HepG2 (cell line): ENCODE measurements around the gene FBXO2. TPM values are rescaled to one million over a fixed set of nuclear protein-coding genes. Genes with fewer than 3 reads are reported as not detected.
A peak's percentile ranks its signal among the peaks of the same experiment; 100 is the strongest.

ENCODE experiments used
- ARNT ChIP-seq: fragments of 450-650 bp; IDR thresholded peaks from 2 replicates; pipeline ENCODE4 v1.6.1; 2017
- IKZF4 ChIP-seq: sonication (generic); formaldehyde crosslinking; IDR thresholded peaks from 2 replicates; pipeline ENCODE4 v1.5.1; 2020; ENCODE audit warnings: borderline replicate concordance, mild to moderate bottlenecking, low read depth, missing genetic modification reagents; ENCODE audit errors: not compliant biosample characterization
- IKZF5 ChIP-seq: IDR thresholded peaks from 2 replicates; pipeline ENCODE4 v1.6.1; 2018; ENCODE audit warnings: missing genetic modification reagents, mild to moderate bottlenecking, missing compliant biosample characterization
- KLF15 ChIP-seq: sonication (generic); formaldehyde crosslinking; IDR thresholded peaks from 2 replicates; pipeline ENCODE4 v1.8.1; 2023; ENCODE audit warnings: borderline replicate concordance, mild to moderate bottlenecking, inconsistent platforms, missing genetic modification reagents, mixed read lengths
- MYC ChIP-seq: sonication (generic); formaldehyde crosslinking; IDR thresholded peaks from 2 replicates; pipeline ENCODE4 v1.9.0; 2021; ENCODE audit warnings: missing genetic modification reagents, borderline replicate concordance
- RFX3 ChIP-seq: IDR thresholded peaks from 2 replicates; pipeline ENCODE4 v1.6.1; 2016; ENCODE audit warnings: missing biosample characterization, missing genetic modification reagents
- SRSF1 ChIP-seq: fragments of 200-400 bp; formaldehyde crosslinking; optimal IDR thresholded peaks from 2 replicates; pipeline ENCODE3; 2017; ENCODE audit warnings: mild to moderate bottlenecking, low read depth, low read length, moderate library complexity
- THAP7 ChIP-seq: sonication (generic); formaldehyde crosslinking; IDR thresholded peaks from 2 replicates; pipeline ENCODE4 v1.8.1; 2023; ENCODE audit warnings: mild to moderate bottlenecking, missing genetic modification reagents
- TMF1 ChIP-seq: sonication (generic); formaldehyde crosslinking; IDR thresholded peaks from 2 replicates; pipeline ENCODE4 v1.8.1; 2022; ENCODE audit warnings: low read depth, missing genetic modification reagents
- U2AF2 ChIP-seq: fragments of 200-400 bp; formaldehyde crosslinking; IDR thresholded peaks from 2 replicates; pipeline ENCODE4 v1.6.1; 2017; ENCODE audit warnings: low read depth, mild to moderate bottlenecking, low read length
- YY1 ChIP-seq: IDR thresholded peaks from 2 replicates; pipeline ENCODE4 v1.6.1; 2011; ENCODE audit warnings: low read length, low read depth, moderate library complexity, mild to moderate bottlenecking; ENCODE audit not compliant: insufficient read depth, insufficient replicate concordance
- ZNF138 ChIP-seq: sonication (generic); formaldehyde crosslinking; IDR thresholded peaks from 2 replicates; pipeline ENCODE4 v1.5.0; 2020; ENCODE audit warnings: mild to moderate bottlenecking, low read depth, missing genetic modification reagents
- ZNF292 ChIP-seq: sonication (generic); formaldehyde crosslinking; IDR thresholded peaks from 2 replicates; pipeline ENCODE4 v1.8.1; 2022; ENCODE audit warnings: mild to moderate bottlenecking, low read depth, missing genetic modification reagents, borderline replicate concordance
- ZNF512 ChIP-seq: sonication (generic); formaldehyde crosslinking; IDR thresholded peaks from 2 replicates; pipeline ENCODE4 v1.4.0; 2020; ENCODE audit warnings: mild to moderate bottlenecking, missing genetic modification reagents
- ZNF768 ChIP-seq: sonication (generic); formaldehyde crosslinking; IDR thresholded peaks from 2 replicates; pipeline ENCODE4 v1.4.0; 2020; ENCODE audit warnings: missing genetic modification reagents
- ZNF770 ChIP-seq: sonication (generic); formaldehyde crosslinking; IDR thresholded peaks from 2 replicates; pipeline ENCODE4 v1.5.0; 2020; ENCODE audit warnings: mild to moderate bottlenecking, missing genetic modification reagents
- polyA plus RNA-seq, 8 experiments: library from polyadenylated mRNA; depleted of rRNA in 3 of 8; stranded (reverse) in 7 of 8; unstranded in 1 of 8; fragments of >200 nt; fragmentation: Illumina TruSeq in 4 of 8; extraction: Trizol in 4 of 8; gene quantifications; 2 replicates each; pipeline versions ENCODE4 v1.2.1 to v1.2.3, GENCODE V29; 2011 to 2016; ENCODE audit warnings: low read depth in 4 of 8, missing spikeins in 1 of 8, mixed read lengths in 1 of 8; ENCODE audit not compliant: insufficient read depth in 1 of 8
- total RNA-seq, 5 experiments: library from RNA; depleted of rRNA; stranded (reverse); fragments of >200 nt; fragmentation: Illumina TruSeq; extraction: Trizol; gene quantifications; 2 replicates each; pipeline ENCODE4 v1.2.3, GENCODE V29; 2016; ENCODE audit warnings: low read depth in 1 of 5
- TF ChIP-seq, protein P1 (sequence below): sonication (generic); formaldehyde crosslinking; IDR thresholded peaks from 2 replicates; pipeline ENCODE4 v1.8.0; 2022; ENCODE audit warnings: mild to moderate bottlenecking, missing genetic modification reagents, borderline replicate concordance
- TF ChIP-seq, protein P2 (sequence below): IDR thresholded peaks from 2 replicates; pipeline ENCODE4 v1.6.1; 2016; ENCODE audit warnings: control low read depth

Gene FBXO2
- total and polyA plus RNA-seq, 2 of the 13 experiments (the other 11 are each of a cell fraction or from before 2014, with no cell fraction given): 79.3 to 112 TPM

DNA sequence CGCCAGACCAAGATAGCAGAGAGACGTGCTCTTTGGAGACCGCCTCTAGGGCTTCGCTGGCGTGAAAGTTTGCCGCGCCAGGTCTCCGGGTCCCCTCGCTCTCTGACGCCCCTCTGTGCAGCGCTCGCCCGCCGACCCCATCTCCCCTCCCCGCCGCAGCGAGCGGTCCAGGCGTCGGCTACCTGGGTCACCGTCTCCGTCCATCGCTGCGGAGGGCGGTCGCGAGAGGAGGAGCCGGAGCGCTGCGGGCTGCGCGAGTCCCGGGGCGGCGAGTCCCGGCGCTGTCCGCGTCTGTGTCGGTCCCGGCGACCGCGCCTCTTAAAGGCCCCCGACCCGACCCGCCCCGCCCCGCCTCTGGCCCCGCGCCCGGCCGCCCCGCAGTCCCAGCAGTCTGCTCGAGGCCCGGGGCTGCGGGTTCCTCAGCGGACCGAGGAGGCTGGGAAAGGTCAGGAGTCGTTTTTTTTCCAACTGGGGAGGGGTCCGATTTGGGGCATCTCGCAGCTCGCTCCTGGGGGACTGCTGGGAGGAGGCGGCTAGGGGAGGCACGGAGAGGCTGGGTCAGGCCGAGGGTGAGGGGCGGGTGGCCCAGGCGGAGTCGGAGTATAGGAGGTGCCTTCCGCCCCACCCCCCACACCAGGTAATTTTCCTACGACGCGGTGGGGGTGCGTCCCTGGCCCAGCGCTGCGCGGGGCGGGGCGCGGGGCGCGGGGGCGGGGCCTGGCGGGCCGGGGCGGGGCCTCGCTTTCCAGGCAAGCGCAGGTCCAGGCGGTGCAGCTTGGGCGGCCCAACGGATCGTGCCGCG is at the start of gene FBXO2, which contains the start of gene FBXO44 (continued):
- TF ChIP-seq TMF1 (CRISPR knock-in tag) (no peak), THAP7 (CRISPR knock-in tag) (no peak), YY1 (no peak), SRSF1 (peak; percentile 74), IKZF5 (no peak), ARNT (no peak), ZNF768 (CRISPR knock-in tag) (no peak), RFX3 (CRISPR knock-in tag) (no peak), ZNF138 (no peak), ZNF770 (CRISPR knock-in tag) (no peak), U2AF2 (no peak), KLF15 (no peak), MYC (CRISPR knock-in tag) (no peak), IKZF4 (CRISPR knock-in tag) (no peak), ZNF512 (no peak), ZNF292 (CRISPR knock-in tag) (no peak)
- TF ChIP-seq, protein P1, sequence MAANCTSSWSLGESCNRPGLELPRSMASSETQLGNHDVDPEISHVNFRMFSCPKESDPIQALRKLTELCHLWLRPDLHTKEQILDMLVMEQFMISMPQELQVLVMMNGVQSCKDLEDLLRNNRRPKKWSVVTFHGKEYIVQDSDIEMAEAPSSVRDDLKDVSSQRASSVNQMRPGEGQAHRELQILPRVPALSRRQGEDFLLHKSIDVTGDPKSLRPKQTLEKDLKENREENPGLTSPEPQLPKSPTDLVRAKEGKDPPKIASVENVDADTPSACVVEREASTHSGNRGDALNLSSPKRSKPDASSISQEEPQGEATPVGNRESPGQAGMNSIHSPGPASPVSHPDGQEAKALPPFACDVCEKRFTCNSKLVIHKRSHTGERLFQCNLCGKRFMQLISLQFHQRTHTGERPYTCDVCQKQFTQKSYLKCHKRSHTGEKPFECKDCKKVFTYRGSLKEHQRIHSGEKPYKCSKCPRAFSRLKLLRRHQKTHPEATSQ (CRISPR knock-in tag): no peak
- TF ChIP-seq, protein P2, sequence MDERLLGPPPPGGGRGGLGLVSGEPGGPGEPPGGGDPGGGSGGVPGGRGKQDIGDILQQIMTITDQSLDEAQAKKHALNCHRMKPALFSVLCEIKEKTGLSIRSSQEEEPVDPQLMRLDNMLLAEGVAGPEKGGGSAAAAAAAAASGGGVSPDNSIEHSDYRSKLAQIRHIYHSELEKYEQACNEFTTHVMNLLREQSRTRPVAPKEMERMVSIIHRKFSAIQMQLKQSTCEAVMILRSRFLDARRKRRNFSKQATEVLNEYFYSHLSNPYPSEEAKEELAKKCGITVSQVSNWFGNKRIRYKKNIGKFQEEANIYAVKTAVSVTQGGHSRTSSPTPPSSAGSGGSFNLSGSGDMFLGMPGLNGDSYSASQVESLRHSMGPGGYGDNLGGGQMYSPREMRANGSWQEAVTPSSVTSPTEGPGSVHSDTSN (CRISPR knock-in tag): no peak
